GM12875 (cell line): Measurements from ENCODE around the gene PIEZO1.

Experiments used
- H3K4me3 ChIP-seq: one replicate; pipeline ENCODE4 v1.5.1; 2011; ENCODE audit warnings: low read depth, low read length, control low read depth
- TF ChIP-seq, protein P1 (sequence below): IDR thresholded peaks from 2 replicates; pipeline ENCODE4 v1.5.1; 2011; ENCODE audit warnings: low read depth, mild to moderate bottlenecking, control low read depth, inconsistent platforms, low read length, moderate library complexity, borderline replicate concordance; ENCODE audit not compliant: insufficient read depth

The PIEZO1 gene

DNA sequence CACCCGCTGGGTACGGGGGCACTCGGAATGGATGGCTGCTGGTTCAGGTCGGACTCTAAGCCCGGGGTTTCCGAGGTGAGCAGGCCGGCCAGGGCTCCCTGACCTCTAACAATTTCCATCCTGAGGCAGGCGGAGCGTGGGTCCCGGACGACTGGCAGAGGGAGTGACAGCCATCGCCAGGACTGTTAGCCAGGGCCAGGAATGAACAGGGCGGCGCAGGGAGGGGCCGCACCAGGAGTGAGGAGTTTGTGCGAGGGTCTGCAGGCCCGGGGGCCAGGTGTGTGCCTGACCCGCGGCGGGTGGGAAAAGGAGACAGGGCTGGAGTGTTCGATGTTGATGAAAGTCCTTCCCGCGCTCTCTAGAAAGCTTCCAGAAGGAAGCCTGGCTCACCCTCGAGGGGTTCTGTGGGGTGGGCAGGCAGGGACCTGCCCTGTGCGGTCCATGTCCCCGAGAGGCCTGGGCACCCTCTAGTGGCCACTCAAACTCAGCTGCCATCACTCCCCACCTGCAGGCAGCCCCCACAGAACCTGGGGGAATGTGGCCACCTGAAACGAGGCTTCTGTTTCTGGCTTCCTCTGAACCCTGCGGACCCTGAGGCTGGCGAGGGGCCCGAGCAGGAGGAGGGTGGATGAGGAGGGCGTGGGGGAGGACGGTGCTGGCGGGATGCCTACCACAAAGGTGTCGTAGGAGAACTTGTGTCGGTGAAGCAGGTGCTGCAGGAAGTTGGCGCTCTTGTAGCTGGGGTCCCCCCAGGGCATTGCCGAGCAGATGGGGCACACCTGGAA, 87.0 kb downstream of the PIEZO1 start:
- TF ChIP-seq, protein P1, sequence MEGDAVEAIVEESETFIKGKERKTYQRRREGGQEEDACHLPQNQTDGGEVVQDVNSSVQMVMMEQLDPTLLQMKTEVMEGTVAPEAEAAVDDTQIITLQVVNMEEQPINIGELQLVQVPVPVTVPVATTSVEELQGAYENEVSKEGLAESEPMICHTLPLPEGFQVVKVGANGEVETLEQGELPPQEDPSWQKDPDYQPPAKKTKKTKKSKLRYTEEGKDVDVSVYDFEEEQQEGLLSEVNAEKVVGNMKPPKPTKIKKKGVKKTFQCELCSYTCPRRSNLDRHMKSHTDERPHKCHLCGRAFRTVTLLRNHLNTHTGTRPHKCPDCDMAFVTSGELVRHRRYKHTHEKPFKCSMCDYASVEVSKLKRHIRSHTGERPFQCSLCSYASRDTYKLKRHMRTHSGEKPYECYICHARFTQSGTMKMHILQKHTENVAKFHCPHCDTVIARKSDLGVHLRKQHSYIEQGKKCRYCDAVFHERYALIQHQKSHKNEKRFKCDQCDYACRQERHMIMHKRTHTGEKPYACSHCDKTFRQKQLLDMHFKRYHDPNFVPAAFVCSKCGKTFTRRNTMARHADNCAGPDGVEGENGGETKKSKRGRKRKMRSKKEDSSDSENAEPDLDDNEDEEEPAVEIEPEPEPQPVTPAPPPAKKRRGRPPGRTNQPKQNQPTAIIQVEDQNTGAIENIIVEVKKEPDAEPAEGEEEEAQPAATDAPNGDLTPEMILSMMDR, result peak; percentile 40
- no peak overlapping the region for H3K4me3 ChIP-seq

DNA sequence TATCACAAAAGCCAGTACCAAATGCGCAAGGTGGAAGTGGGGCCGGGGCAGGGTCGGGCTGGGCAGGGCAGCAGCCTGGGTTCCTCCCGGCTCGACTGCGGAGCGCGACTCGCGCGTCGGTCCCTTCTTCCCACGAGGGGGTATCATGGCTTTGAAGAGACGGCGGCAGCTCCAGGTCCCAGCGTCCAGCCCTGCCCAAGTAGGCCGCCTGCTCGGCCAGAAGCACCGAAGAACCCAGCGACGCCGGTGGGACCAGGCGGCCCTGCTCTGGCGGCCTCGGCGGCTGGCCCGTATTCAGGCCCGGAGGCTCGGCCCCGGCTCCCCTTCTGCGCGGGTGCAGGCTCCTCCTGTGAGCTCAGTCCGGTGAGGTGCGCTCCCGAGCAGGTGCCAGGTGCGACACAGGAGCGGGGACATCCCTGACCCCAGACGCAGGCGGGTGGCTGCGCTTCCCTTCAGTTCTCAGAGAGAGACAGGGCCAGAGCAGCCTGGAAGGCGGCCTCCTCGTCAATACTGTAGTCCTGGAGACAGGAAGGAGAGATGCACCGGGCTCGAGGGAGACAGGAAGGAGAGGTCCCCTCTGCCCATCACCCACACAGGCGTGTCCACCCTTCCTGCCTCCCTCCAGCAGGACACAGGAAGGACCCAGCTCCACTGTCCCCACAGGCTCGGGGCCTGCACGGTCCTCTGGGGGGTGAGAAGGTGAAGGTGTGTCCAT, 87.7 kb downstream of the PIEZO1 start:
- TF ChIP-seq, protein P1, result no peak
- no peak overlapping the region for H3K4me3 ChIP-seq

DNA sequence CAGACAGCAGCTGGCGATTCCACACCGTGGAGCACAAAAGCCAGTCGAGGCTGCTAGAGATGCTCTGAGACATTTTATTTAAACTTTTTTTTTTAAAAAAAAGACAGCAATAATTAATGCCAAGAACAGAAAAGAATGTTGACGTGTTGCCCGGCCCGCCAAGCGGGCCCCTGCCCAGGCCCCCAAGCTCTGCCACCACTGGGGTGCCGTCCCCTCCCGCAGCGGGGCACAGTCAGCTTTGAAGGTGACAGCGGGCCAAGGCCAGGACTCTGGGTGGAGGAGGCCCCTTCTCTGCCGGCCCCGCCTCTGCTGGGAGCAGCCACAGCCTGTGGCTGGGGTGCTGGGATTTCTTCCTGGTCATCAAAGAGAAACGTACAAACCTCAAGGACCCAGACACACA, 88.6 kb downstream of the PIEZO1 start:
- H3K4me3 ChIP-seq, result no peak overlapping the region
- TF ChIP-seq, protein P1, result no peak

- H3K4me3 ChIP-seq, result no peak overlapping the region
- TF ChIP-seq, protein P1, result no peak
These were observed 89.3 kb downstream of the PIEZO1 start for GRCh38 chr16:88695753-88696152.

DNA sequence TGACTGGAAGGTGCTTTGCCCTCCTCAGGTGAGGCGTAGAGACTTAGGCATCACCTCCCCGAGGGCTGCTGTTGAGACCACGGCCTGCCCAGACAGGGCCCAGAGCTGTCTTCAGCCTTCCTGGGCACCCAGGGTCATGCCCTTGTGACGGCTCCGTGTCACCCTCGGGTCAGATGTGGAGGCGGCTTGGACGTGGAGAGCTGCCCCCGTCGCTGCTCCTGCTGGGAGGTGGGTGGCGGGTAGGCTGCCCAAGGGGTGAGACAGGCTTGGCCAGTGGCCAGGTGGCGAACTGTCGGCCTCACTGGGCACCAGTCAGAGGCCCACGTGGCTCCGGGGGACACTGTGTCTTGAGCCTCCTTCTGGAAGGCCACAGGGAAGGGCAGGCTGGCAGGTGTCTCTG, 89.8 kb downstream of the PIEZO1 start:
- TF ChIP-seq, protein P1, result no peak
- H3K4me3 ChIP-seq, result no peak overlapping the region

- TF ChIP-seq, protein P1, result no peak
- no peak overlapping the region for H3K4me3 ChIP-seq
These were observed 90.6 kb downstream of the PIEZO1 start for GRCh38 chr16:88694221-88695087.
